CD4-positive, CD25-positive, alpha-beta regulatory T cell (primary cell): ENCODE results near the gene LDB2. TPM values are rescaled to one million over a fixed set of nuclear protein-coding genes. Genes with fewer than 3 reads are reported as not detected.

Experiments used
- ATAC-seq, 2 donors: fragments of 150-1000 bp; cut with Tn5 transposase; one replicate each; pipeline ENCODE4 v1.10.0; 2021; ENCODE audit warnings: low read depth in 2 of 2, moderate number of reproducible peaks in 2 of 2, moderate library complexity in 1 of 2
- DNase-seq, 3 donors: peaks; one replicate each; pipeline versions ENCODE4 v3.0.0 to v3.0.0-alpha.2; 2012 to 2022; ENCODE audit warnings: mixed read lengths in 1 of 3
- H3K27ac ChIP-seq: one replicate; pipeline ENCODE4 v1.7.0; 2013; ENCODE audit warnings: mild to moderate bottlenecking, low read length; ENCODE audit not compliant: insufficient read depth, poor library complexity, severe bottlenecking
- H3K27me3 ChIP-seq: one replicate; pipeline ENCODE4 v1.7.0; 2013; ENCODE audit warnings: low read length; ENCODE audit not compliant: control insufficient read depth, insufficient read depth
- H3K36me3 ChIP-seq: one replicate; pipeline ENCODE4 v1.7.0; 2013; ENCODE audit warnings: mild to moderate bottlenecking, low read length, moderate library complexity; ENCODE audit not compliant: control insufficient read depth, insufficient read depth
- H3K4me1 ChIP-seq: 2 replicates; pipeline ENCODE4 v1.7.0; 2013; ENCODE audit warnings: mild to moderate bottlenecking, low read length; ENCODE audit not compliant: insufficient read depth, control insufficient read depth, poor library complexity, severe bottlenecking
- H3K4me3 ChIP-seq: one replicate; pipeline ENCODE4 v1.7.0; 2013; ENCODE audit warnings: low read depth, mild to moderate bottlenecking, low read length, moderate library complexity
- H3K9me3 ChIP-seq, 2 experiments: 1 replicate in 1 of 2; 2 replicates in 1 of 2; pipeline ENCODE4 v1.7.0; 2013; ENCODE audit warnings: low read length in 2 of 2, mild to moderate bottlenecking in 1 of 2, moderate library complexity in 1 of 2; ENCODE audit not compliant: control insufficient read depth in 2 of 2
- H3K27ac Mint-ChIP-seq, 3 donors: one replicate each; pipeline ENCODE4 v1.8.0; 2020 to 2022; ENCODE audit warnings: mild to moderate bottlenecking in 3 of 3, mixed read lengths in 3 of 3, moderate library complexity in 2 of 3
- H3K27me3 Mint-ChIP-seq: one replicate; pipeline ENCODE4 v1.8.0; 2022; ENCODE audit warnings: mild to moderate bottlenecking, mixed read lengths
- H3K36me3 Mint-ChIP-seq: one replicate; pipeline ENCODE4 v1.8.0; 2020; ENCODE audit warnings: mixed read lengths
- H3K4me1 Mint-ChIP-seq, 4 donors: one replicate each; pipeline ENCODE4 v1.8.0; 2020 to 2022; ENCODE audit warnings: mixed read lengths in 4 of 4, mild to moderate bottlenecking in 1 of 4
- H3K4me3 Mint-ChIP-seq, 4 donors: one replicate each; pipeline ENCODE4 v1.8.0; 2020 to 2022; ENCODE audit warnings: mild to moderate bottlenecking in 4 of 4, mixed read lengths in 4 of 4, moderate library complexity in 3 of 4
- H3K9me3 Mint-ChIP-seq, 7 donors: one replicate each; pipeline ENCODE4 v1.8.0; 2020 to 2022; ENCODE audit warnings: mixed read lengths in 7 of 7, mild to moderate bottlenecking in 3 of 7, moderate library complexity in 2 of 7
- polyA plus RNA-seq, 4 donors: library from polyadenylated mRNA; unstranded; fragments of 300-500 nt; fragmentation: Illumina TruSeq; gene quantifications; one replicate each; pipeline ENCODE4 v1.2.3, GENCODE V29; 2021
- total RNA-seq: library from RNA; stranded (reverse); gene quantifications from one replicate; pipeline ENCODE4 v1.2.3, GENCODE V29; 2022

Gene LDB2
- total and polyA plus RNA-seq, 5 donors from 2014 or later: not detected

DNA sequence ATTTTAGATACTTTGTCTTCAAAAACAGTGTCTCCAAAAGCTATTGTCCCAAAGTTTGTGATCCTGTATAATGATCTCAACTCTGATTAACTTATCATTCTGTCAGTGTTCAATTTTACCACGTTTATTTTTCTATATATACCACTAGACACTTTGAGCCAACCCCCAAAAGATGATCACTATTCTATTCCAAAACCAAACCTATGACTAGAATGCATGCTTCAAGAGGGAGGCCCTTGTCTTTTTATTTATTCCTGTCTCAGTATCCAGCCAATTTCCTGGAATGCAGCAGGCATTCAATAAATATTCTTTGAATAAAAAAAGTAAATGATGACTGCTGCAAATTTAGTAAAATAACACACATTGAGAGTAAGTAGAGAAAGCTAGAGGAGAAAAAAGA is 275.6 kb downstream of the LDB2 start:
- H3K4me3 Mint-ChIP-seq: no peak overlapping the region
- H3K4me1 Mint-ChIP-seq: no peaks in the 10 kb centered on the region
- no peaks in the 10 kb centered on the region for H3K27me3 ChIP-seq
- H3K27me3 Mint-ChIP-seq: peaks cover 4% of the 10 kb centered on the region
- ATAC-seq (no peak), DNase-seq (no peak)
- no peaks in the 10 kb centered on the region for H3K36me3 Mint-ChIP-seq
- no peak overlapping the region for H3K27ac ChIP-seq
- H3K9me3 ChIP-seq: no peaks in the 10 kb centered on the region
- H3K9me3 Mint-ChIP-seq: peaks cover 0 to 5% (median 0%) of the 10 kb centered on the region in 7 donors
- no peaks in the 10 kb centered on the region for H3K36me3 ChIP-seq
- no peak overlapping the region for H3K4me3 ChIP-seq
- no peaks in the 10 kb centered on the region for H3K4me1 ChIP-seq
- no peak overlapping the region for H3K27ac Mint-ChIP-seq

DNA sequence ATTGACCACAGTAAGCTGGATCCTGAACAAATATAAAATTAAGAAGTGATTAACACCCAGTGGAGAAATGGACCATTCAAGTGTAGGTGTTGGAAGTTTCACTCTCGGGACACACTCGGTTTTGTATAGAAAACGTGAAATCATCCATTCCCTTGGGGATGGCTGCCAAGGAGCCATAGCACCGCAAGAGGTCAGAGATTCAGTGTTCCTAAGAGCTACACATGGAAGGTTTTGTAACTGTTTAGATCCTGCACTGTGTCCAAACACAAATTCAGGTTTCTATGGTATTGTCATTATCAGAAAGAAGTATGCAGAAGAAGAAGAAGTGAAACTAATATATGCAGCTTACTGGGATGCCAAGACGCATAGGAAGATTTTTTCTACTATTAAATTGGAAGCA is 281.0 kb downstream of the LDB2 start:
- ATAC-seq: no peak
- H3K27ac Mint-ChIP-seq: no peak overlapping the region

DNA sequence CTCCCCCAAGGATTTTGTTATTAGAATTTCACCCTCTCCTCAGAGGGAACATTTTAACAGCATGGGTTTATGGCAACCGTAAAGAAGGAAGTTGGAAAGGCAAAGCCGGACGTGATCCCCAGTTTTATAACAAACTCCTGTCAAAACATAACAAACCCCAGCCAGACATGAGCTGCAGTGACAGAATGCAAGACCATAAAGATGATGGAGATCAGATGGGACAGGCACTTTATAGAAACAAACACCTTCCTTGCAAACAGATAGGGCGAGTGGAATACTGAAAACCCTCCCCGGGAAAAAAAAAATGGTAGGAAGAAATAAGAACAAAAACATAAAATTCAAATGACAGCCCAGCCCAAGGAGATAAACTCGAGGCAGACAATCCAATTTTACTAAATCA is 281.4 kb downstream of the LDB2 start:
- H3K4me3 Mint-ChIP-seq: no peak overlapping the region
- H3K27ac ChIP-seq: no peak overlapping the region
- no peak overlapping the region for H3K4me3 ChIP-seq
- no peaks in the 10 kb centered on the region for H3K27me3 ChIP-seq
- DNase-seq: no peak
- H3K36me3 ChIP-seq: no peaks in the 10 kb centered on the region
- no peaks in the 10 kb centered on the region for H3K9me3 ChIP-seq
- H3K4me1 Mint-ChIP-seq: no peaks in the 10 kb centered on the region
- H3K27me3 Mint-ChIP-seq: no peaks in the 10 kb centered on the region
- H3K4me1 ChIP-seq: no peaks in the 10 kb centered on the region
- ATAC-seq: no peak
- H3K9me3 Mint-ChIP-seq: peaks cover 2 to 15% (median 8%) of the 10 kb centered on the region in 7 donors
- H3K36me3 Mint-ChIP-seq: no peaks in the 10 kb centered on the region
- H3K27ac Mint-ChIP-seq: no peak overlapping the region

More for the DNA sequence above, 281.0 kb downstream of the LDB2 start:
- peaks cover 2 to 14% (median 5%) of the 10 kb centered on the region in 7 donors for H3K9me3 Mint-ChIP-seq
- no peaks in the 10 kb centered on the region for H3K36me3 ChIP-seq
- H3K27me3 ChIP-seq: no peaks in the 10 kb centered on the region
- H3K4me1 ChIP-seq: no peaks in the 10 kb centered on the region
- no peak overlapping the region for H3K4me3 ChIP-seq
- H3K27ac ChIP-seq: no peak overlapping the region
- no peak for DNase-seq
- H3K36me3 Mint-ChIP-seq: no peaks in the 10 kb centered on the region
- H3K4me1 Mint-ChIP-seq: no peaks in the 10 kb centered on the region
- peaks cover 2% of the 10 kb centered on the region for H3K27me3 Mint-ChIP-seq
- H3K9me3 ChIP-seq: no peaks in the 10 kb centered on the region
- H3K4me3 Mint-ChIP-seq: no peak overlapping the region

DNA sequence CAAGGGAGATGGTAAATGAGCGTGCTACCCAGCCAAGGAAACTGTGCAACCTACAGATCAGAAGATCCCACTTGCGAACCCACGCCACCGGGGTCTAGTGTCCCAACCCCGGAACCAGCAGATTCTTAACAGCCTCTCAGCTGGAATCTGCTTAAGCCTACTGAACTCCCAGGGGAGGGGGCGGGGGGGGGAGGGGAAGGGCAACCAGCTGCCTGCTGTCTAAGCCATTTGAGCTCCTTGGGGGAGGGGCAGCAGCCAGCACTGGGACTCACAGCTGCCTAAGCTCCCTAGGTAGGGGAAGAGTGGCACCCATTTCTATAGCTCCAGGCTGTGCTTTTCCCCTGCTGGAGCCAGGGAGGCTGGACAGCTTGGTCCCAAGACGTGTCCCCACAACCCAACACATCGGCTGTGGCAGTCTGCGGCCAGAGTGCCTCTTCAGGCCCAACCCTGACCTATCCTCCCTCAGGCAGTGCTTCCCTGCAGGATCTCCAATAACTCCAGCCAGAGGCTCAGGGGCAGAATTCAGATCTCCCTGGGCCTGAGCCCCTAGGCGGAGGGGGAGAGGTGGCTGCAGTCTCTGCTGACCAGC is 289.2 kb downstream of the LDB2 start:
- no peaks in the 10 kb centered on the region for H3K36me3 ChIP-seq
- no peaks in the 10 kb centered on the region for H3K9me3 ChIP-seq
- no peak overlapping the region for H3K4me3 ChIP-seq
- Mint-ChIP-seq H3K4me1 (no peaks in the 10 kb centered on the region), H3K4me3 (no peak overlapping the region), H3K36me3 (no peaks in the 10 kb centered on the region), H3K27ac (no peak overlapping the region), H3K9me3 (peaks cover 3 to 34% (median 7%) of the 10 kb centered on the region in 7 donors), H3K27me3 (no peaks in the 10 kb centered on the region)
- H3K4me1 ChIP-seq: no peaks in the 10 kb centered on the region
- no peak for DNase-seq
- no peak overlapping the region for H3K27ac ChIP-seq
- H3K27me3 ChIP-seq: no peaks in the 10 kb centered on the region
- no peak for ATAC-seq

- H3K27me3 ChIP-seq: no peaks in the 10 kb centered on the region
- no peak overlapping the region for H3K27ac Mint-ChIP-seq
- H3K9me3 Mint-ChIP-seq: peaks cover 3 to 30% (median 4%) of the 10 kb centered on the region in 7 donors
- no peaks in the 10 kb centered on the region for H3K9me3 ChIP-seq
- H3K27ac ChIP-seq: no peak overlapping the region
- H3K36me3 ChIP-seq: no peaks in the 10 kb centered on the region
- H3K4me3 ChIP-seq: no peak overlapping the region
- H3K4me1 ChIP-seq: no peaks in the 10 kb centered on the region
- no peaks in the 10 kb centered on the region for H3K27me3 Mint-ChIP-seq
- ATAC-seq (no peak), DNase-seq (no peak)
- no peaks in the 10 kb centered on the region for H3K36me3 Mint-ChIP-seq
- H3K4me1 Mint-ChIP-seq: no peaks in the 10 kb centered on the region
- no peak overlapping the region for H3K4me3 Mint-ChIP-seq
These were observed 289.8 kb downstream of the LDB2 start for GRCh38 chr4:16608611-16609125.

DNA sequence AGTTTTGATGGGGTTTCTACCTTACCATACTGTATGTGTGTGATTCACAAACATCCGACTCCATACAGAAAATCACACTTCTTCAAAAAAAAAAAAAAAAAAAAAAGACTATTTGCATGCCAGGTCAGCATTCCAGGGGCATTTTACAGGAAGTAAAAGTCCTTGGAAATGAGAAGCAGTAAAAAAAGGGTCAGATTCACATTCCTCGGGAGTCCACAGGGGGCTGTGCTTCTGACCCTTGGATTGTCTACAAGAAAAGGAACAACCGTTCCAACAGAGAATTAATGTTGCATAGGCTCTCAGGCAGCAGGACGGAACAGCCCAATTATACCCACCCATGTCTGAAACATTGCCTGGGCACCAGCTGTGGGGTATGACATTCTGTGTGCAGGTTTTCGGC is 290.3 kb downstream of the LDB2 start:
- Histone ChIP-seq H3K36me3 (no peaks in the 10 kb centered on the region), H3K27me3 (no peaks in the 10 kb centered on the region), H3K4me1 (no peaks in the 10 kb centered on the region), H3K9me3 (no peaks in the 10 kb centered on the region), H3K27ac (no peak overlapping the region), H3K4me3 (no peak overlapping the region)
- no peak overlapping the region for H3K27ac Mint-ChIP-seq
- peaks cover 0 to 30% (median 3%) of the 10 kb centered on the region in 7 donors for H3K9me3 Mint-ChIP-seq
- no peaks in the 10 kb centered on the region for H3K27me3 Mint-ChIP-seq
- H3K4me1 Mint-ChIP-seq: no peaks in the 10 kb centered on the region
- no peak overlapping the region for H3K4me3 Mint-ChIP-seq
- no peaks in the 10 kb centered on the region for H3K36me3 Mint-ChIP-seq
- DNase-seq (no peak), ATAC-seq (no peak)

DNA sequence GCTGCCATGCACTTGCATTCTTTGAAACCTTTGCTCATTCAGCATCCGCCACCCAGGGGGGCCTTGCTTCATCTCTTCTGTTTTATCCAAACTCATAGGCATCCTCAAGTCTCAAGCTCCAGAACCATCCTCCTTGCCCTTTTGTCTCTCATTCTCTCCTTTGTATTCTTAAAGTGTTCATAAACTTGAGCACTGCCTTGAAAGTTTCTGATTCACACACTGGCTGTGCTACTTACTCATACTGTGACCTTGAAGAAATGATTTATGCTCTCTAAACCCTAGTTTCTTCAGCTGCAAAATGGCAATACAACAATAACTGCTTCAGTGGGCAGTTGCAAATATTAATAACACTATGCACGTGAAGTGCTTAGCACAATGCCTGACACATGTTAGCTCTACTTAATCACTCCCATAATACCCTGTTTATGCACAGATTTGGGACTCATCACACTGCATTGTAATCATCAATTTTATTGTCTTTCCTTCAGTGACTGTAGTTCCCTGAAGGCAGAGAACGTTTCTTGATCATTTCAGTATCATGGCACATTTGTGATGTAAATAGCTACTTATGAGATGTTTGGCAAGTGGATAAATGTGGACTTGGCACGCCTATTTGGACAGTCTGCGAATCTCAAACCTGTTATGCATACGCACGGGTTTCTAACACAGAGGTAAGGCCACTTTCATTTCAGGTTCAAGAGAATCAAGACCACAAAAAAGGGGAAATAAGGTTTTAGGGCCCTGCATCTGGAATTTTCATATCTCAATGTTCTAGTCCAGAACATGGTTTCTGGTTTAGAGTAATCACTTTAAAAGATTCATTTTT is 291.0 kb downstream of the LDB2 start:
- Mint-ChIP-seq H3K36me3 (no peaks in the 10 kb centered on the region), H3K4me1 (no peaks in the 10 kb centered on the region), H3K27ac (no peak overlapping the region)

More for the DNA sequence above, 291.0 kb downstream of the LDB2 start:
- Histone ChIP-seq H3K27me3 (no peaks in the 10 kb centered on the region), H3K27ac (no peak overlapping the region), H3K9me3 (no peaks in the 10 kb centered on the region), H3K4me3 (no peak overlapping the region), H3K4me1 (no peaks in the 10 kb centered on the region), H3K36me3 (no peaks in the 10 kb centered on the region)
- no peak for DNase-seq
- no peak overlapping the region for H3K4me3 Mint-ChIP-seq
- no peak for ATAC-seq
- H3K27me3 Mint-ChIP-seq: no peaks in the 10 kb centered on the region
- peaks cover 0 to 24% (median 3%) of the 10 kb centered on the region in 7 donors for H3K9me3 Mint-ChIP-seq
